ENCODE data around the gene SMARCA1.

SMARCA1 gene

DNA sequence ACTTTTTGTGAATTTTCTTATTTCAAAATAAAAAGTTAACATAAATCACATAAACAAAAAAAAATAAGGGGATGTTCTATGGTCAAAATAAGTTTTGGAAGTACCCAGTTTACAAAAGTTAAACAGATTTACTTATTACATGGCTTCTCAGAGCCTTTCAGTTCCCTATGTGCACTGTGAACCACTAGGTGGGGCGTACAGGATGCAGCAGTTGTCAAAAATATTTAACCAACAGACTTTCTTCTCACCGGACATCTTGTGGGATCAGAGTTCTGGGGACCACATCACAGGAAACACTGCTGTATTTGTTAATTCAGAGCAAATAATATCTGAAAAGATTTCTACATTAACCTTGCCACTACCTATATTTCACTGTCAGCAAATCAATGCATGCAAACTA lies 74.1 kb downstream of the SMARCA1 start:
- DNase-seq, result no peak

DNA sequence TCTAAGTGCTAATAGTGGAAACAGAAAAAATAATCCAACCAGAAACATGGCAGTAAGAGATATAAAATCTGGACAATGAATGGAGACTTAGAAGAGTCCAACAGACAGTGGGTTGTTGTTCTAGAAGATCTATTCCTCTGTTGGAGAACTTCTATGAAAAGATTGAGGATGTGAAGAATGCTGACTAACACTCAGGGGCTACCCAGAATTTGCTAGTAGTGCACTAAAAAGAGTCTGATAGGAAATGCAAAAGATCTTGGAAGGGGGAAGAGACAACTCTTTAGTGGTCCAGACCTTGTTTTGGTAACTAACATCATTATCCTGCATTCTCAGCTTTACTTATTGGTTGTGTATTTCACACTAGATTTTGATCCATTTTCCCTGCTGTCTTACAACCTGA lies 77.9 kb downstream of the SMARCA1 start:
- DNase-seq, result no peak

DNA sequence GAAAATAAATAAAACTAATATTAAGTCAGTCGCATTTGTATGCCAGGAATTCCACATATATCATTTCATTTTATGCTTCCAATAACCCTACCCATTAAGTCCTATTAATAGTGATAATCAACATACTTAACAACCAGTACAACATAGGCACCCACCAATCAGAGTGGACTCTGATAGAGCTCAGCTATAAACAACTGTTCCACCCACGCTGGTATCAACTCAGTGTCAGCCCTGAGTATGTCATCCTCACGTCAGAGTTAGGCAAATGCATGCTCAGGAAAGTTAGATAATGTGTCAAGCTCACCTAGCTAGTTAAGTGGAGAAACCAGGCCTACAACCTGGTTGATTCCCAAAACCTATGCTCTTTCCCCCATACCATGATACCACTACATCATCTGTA lies 89.3 kb downstream of the SMARCA1 start:
- DNase-seq, result no peak

DNA sequence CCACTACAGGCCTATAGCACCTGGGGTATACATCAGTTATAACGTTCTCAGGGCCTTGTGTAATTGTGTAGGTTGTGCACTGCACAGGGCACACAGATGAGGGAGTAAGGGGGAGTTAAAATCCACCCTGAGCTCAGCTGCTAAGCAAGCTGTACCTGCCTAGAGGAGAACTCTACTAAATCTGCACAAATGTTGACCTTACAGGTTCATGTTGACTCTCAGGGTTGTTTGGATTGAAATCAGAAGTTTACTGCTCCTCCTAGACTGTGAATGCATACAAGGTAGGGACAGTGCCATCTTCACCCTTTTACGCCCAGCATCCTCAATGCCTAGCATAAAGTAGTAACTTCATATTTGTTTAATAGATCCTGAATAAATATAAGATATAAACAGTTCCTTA lies 89.8 kb downstream of the SMARCA1 start:
- DNase-seq, result no peak

DNA sequence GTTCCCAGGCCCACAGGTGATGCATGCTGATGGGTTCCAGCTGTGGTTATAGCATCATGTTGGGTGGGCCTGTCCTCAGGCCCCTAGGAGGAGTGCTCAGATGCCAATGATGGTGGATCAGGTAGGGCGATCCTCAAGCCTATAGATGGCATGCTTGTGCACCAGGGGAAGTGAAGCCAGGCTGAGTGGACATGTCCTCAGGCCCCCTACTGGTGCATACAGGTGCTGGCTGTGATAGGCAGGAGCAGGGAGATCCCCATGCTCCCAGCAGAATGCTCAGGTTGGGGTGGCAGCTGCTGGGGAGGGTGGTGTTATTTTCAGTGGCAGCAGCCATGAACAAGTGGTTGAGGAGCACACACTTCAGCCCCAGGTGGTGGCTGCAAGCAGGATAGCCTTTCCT lies 96.0 kb downstream of the SMARCA1 start:
- no peak for DNase-seq

DNA sequence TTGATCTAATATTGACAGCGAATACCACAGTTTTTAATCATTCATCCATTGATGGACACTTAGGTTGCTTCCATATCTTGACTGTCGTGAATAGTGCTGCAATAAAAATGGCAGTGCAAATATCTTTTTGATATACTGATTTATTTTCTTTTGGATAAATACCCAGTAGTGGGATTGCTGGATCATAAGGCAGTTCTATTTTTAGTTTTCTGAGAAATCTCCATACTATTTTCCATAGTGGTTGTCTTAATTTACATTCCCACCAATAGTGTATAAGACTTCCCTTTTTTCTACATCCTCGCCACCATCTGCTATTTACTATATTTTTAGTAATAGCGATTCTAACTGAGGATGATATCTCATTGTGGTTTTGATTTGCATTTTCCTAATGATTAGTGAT lies 100.1 kb downstream of the SMARCA1 start:
- DNase-seq, result no peak

DNA sequence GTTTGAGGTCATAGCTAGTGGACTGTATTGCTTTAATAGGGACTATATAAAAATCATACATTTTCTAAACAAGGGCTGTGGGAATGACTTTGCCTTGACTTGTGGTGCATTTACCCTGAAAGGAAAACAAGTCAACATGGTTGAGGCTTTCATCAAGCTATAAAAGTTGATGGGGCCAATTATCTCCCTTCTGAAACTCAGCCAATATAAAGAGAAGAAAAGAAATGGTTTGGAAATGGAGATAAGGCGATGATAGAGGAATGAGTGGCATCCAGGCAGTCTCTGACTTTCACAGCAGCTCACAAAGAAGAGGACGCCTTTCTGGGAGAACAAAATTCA lies 118.7 kb downstream of the SMARCA1 start:
- no peak for DNase-seq

DNA sequence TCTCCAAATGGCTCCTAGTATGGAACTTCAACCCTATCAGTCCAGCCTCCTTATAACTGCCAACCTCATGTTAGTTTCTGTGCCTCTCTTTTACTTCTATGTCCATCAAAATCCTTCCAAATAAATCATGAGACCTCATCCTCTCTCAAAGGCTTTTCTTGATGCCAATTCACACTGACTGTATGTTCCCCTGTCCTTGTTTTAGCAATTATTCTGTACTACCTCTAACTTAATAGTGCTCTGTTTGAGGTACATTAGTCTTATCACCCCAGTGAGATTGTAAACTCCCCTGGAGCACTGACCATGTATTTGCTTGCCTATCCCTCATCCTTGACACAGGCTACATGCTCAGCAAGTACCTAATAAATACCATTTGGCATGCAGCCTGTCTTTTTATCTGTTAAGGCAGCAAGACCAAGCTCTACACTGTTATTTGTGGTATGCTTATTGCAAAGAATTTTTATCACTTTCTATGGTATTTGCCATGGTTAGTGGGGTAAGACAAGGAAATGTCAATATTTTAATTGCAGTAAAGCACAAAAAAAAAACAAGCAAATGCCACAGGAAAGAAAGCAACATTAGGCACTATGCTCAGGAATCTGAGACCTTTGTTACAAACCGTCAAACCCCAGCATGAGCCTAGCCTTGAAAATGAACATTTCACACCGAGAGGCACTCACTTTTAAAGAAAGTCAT lies 119.2 kb downstream of the SMARCA1 start:
- no peak for DNase-seq
